ENCODE measurements around the gene RTL10. TPM values are rescaled to one million over a fixed set of nuclear protein-coding genes. Genes with fewer than 3 reads are reported as not detected.

Gene RTL10
- polyA plus RNA-seq, 1 donor (not counting 4 experiments of a cell fraction or from before 2014, with no cell fraction given) = 12.9 TPM

DNA sequence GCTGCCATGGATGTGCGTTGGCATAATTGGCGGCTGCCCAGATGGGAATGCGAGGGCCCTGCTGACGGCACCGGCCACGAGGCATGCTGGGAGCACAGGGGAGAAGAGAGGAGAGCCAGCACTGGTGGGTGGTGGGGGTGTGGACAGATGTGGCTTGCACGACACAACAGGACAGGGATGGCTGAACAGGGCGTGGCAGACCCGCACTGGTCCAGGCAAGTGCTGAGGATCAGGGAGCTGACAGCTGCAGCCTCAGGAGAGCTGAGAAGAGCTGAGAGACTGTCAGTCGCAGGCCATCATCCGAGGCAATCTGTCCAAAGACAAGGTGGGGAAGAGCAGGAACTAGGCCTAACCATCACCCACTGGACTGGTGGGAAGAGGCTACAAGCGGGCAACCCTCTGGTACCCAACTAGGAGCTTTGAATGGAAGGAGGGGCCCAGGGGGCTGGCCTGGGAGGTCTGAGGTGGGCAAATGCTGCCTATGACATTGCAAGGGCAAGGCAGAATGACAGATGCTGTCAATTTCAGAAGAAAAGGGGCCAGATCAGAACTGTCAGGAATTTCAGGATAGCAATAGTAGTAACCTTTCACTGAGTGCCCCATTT lies 2.4 kb downstream of the RTL10 start:
- H2AFZ ChIP-seq (ENCODE audit: control insufficient read depth, low read length) = no peak overlapping the region
- H3K9me1 ChIP-seq (ENCODE audit: control insufficient read depth, extremely low read depth, insufficient read depth, low read length) = no peaks in the 10 kb centered on the region
- dilution Hi-C loops (cut with MboI; ENCODE audit: extremely low pct_ligation_motif_present, low sequenced_read_pairs) = no loop called here
- TF ChIP-seq EZH2 (IDR thresholded peaks at IDR 0.05; ENCODE audit: low read length) = no peak
- TF ChIP-seq, protein P1, sequence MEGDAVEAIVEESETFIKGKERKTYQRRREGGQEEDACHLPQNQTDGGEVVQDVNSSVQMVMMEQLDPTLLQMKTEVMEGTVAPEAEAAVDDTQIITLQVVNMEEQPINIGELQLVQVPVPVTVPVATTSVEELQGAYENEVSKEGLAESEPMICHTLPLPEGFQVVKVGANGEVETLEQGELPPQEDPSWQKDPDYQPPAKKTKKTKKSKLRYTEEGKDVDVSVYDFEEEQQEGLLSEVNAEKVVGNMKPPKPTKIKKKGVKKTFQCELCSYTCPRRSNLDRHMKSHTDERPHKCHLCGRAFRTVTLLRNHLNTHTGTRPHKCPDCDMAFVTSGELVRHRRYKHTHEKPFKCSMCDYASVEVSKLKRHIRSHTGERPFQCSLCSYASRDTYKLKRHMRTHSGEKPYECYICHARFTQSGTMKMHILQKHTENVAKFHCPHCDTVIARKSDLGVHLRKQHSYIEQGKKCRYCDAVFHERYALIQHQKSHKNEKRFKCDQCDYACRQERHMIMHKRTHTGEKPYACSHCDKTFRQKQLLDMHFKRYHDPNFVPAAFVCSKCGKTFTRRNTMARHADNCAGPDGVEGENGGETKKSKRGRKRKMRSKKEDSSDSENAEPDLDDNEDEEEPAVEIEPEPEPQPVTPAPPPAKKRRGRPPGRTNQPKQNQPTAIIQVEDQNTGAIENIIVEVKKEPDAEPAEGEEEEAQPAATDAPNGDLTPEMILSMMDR (optimal IDR thresholded peaks at IDR 0.05 in 1 of 3, IDR thresholded peaks at IDR 0.05 in 1 of 3, conservative IDR thresholded peaks at IDR 0.05 in 1 of 3; ENCODE audit: extremely low read depth in 1 of 3, insufficient read depth in 2 of 3, low read length in 3 of 3) = no peak
- peaks cover 54% of the 10 kb centered on the region for H3K79me2 ChIP-seq (ENCODE audit: control insufficient read depth, insufficient read depth, low read length)
- peak overlapping the region; percentile 89 to 93 (median 93) for H3K4me3 ChIP-seq (ENCODE audit: control insufficient read depth in 2 of 3, extremely low read depth in 1 of 3, insufficient read depth in 2 of 3, low read depth in 1 of 3, low read length in 3 of 3)
- H3K9ac ChIP-seq (ENCODE audit: control insufficient read depth, extremely low read depth, insufficient read depth, low read length) = peak overlapping the region; percentile 87
- FAIRE-seq (no peak), DNase-seq (ENCODE audit: low read depth, low spot score) (no peak)
- peak overlapping the region; percentile 96 for H3K4me2 ChIP-seq (ENCODE audit: control insufficient read depth, extremely low read depth, insufficient read depth, low read depth, low read length)
- H4K20me1 ChIP-seq (ENCODE audit: control insufficient read depth, extremely low read depth, insufficient read depth, low read length) = peaks cover 9% of the 10 kb centered on the region
- no peaks in the 10 kb centered on the region for H3K27me3 ChIP-seq (ENCODE audit: control insufficient read depth, extremely low read depth, insufficient read depth, low read length)
- H3K9me3 ChIP-seq (ENCODE audit: control insufficient read depth, low read depth, low read length) = no peaks in the 10 kb centered on the region
- peaks cover 12 to 28% of the 10 kb centered on the region in 2 experiments for H3K36me3 ChIP-seq (ENCODE audit: control insufficient read depth in 2 of 2, extremely low read depth in 1 of 2, insufficient read depth in 2 of 2, low read length in 2 of 2)
- H3K27ac ChIP-seq (ENCODE audit: control insufficient read depth, insufficient read depth, low read length) = no peak overlapping the region
- peaks cover 59% of the 10 kb centered on the region for H3K4me1 ChIP-seq (ENCODE audit: control insufficient read depth, extremely low read depth, insufficient read depth, low read length)

DNA sequence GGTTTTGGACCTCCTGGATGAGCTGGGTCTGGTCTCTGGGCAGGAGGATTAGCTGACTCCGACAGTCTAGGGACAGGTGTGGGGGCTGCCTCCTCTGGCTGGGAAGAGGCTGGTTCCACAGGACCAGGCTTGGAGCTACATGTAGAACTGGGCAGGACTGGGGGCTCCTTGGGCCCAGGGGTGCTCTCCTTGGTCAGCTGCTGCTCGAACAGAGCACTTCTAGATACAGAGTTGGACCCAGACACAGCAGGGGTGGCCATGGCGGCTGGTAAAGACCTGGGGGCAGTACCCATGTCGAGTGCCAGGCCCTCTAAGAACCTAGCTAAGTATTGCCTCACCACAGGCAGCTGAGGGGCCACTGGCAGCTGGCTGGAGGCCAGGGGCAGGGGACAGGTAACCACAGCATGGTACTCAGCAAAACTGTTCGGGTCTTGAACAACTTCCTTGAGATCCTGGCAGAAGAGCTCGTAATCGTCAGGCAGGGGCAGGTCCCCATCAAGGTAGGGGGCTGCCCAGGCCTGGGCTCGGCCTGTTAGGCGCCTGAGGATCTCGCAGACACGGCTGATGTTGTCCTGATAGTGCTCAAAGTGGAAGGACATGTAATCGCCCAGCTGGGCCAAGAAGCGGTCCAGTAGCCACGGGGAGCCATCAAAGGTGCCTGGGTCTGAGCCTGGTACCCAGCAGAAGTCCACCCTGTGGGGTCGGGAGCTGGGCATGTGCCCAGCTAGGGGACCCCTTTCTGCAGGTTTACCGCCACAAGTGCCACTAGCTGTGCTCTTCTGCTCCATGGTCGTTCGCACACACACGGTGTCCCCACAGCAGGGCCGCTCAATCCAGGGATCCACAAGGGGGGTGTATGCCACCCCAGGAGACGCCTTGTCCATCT lies 3.1 kb downstream of the RTL10 start:
- TF ChIP-seq, protein P1 (optimal IDR thresholded peaks at IDR 0.05 in 1 of 3, IDR thresholded peaks at IDR 0.05 in 1 of 3, conservative IDR thresholded peaks at IDR 0.05 in 1 of 3; ENCODE audit: extremely low read depth in 1 of 3, insufficient read depth in 2 of 3, low read length in 3 of 3) = no peak
- TF ChIP-seq EZH2 (IDR thresholded peaks at IDR 0.05; ENCODE audit: low read length) = no peak
- H3K4me3 ChIP-seq (ENCODE audit: control insufficient read depth in 2 of 3, extremely low read depth in 1 of 3, insufficient read depth in 2 of 3, low read depth in 1 of 3, low read length in 3 of 3) = no peak overlapping the region
- no peak overlapping the region for H2AFZ ChIP-seq (ENCODE audit: control insufficient read depth, low read length)
- H3K27me3 ChIP-seq (ENCODE audit: control insufficient read depth, extremely low read depth, insufficient read depth, low read length) = no peaks in the 10 kb centered on the region
- peaks cover 14 to 28% of the 10 kb centered on the region in 2 experiments for H3K36me3 ChIP-seq (ENCODE audit: control insufficient read depth in 2 of 2, extremely low read depth in 1 of 2, insufficient read depth in 2 of 2, low read length in 2 of 2)
- H3K4me2 ChIP-seq (ENCODE audit: control insufficient read depth, extremely low read depth, insufficient read depth, low read depth, low read length) = peak overlapping the region; percentile 96
- dilution Hi-C loops (cut with MboI; ENCODE audit: extremely low pct_ligation_motif_present, low sequenced_read_pairs) = no loop called here
- H3K9me3 ChIP-seq (ENCODE audit: control insufficient read depth, low read depth, low read length) = no peaks in the 10 kb centered on the region
- H3K9me1 ChIP-seq (ENCODE audit: control insufficient read depth, extremely low read depth, insufficient read depth, low read length) = no peaks in the 10 kb centered on the region
- DNase-seq (ENCODE audit: low read depth, low spot score) (no peak), FAIRE-seq (no peak)
- H3K4me1 ChIP-seq (ENCODE audit: control insufficient read depth, extremely low read depth, insufficient read depth, low read length) = peaks cover 59% of the 10 kb centered on the region
- peaks cover 54% of the 10 kb centered on the region for H3K79me2 ChIP-seq (ENCODE audit: control insufficient read depth, insufficient read depth, low read length)
- H3K27ac ChIP-seq (ENCODE audit: control insufficient read depth, insufficient read depth, low read length) = no peak overlapping the region
- H4K20me1 ChIP-seq (ENCODE audit: control insufficient read depth, extremely low read depth, insufficient read depth, low read length) = peaks cover 9% of the 10 kb centered on the region
- H3K9ac ChIP-seq (ENCODE audit: control insufficient read depth, extremely low read depth, insufficient read depth, low read length) = no peak overlapping the region
